Measurements from ENCODE around the gene PRSS53. TPM values are rescaled to one million over a fixed set of nuclear protein-coding genes. Genes with fewer than 3 reads are reported as not detected.
A peak's percentile ranks its signal among the peaks of the same experiment; 100 is the strongest.

PRSS53 gene
- total RNA-seq, 3 donors from 2014 or later: 1.3 to 2.0 (median 1.3) TPM

- intact Hi-C loops (cut with DNase I; ENCODE audit: low total_unique reads): no loop called here
- no peak for TF ChIP-seq POLR2A (IDR thresholded peaks at IDR 0.05)
- no peak for TF ChIP-seq CTCF (IDR thresholded peaks at IDR 0.05)
- TF ChIP-seq POLR2AphosphoS5 (IDR thresholded peaks at IDR 0.05): peak; percentile 4 to 53 (median 8)
- Histone ChIP-seq H3K9me3 (no peaks in the 10 kb centered on the region), H3K27ac (peak overlapping the region; percentile 94 to 96), H3K4me3 (peak overlapping the region; percentile 93 to 98 (median 97)), H3K27me3 (no peaks in the 10 kb centered on the region), H3K4me1 (no peaks in the 10 kb centered on the region), H3K36me3 (no peaks in the 10 kb centered on the region)
- peak; percentile 81 to 90 for DNase-seq (ENCODE audit: low spot score in 2 of 2)
These were observed 15.4 kb downstream of the PRSS53 start for GRCh38 chr16:31073142-31073969.

GRCh38 chr16:31072540-31073141, 16.1 kb downstream of the PRSS53 start:
- TF ChIP-seq POLR2A (IDR thresholded peaks at IDR 0.05) (no peak), POLR2AphosphoS5 (IDR thresholded peaks at IDR 0.05) (peak in 1 of 3 donors; percentile 17)
- Histone ChIP-seq H3K4me3 (peak overlapping the region; percentile 93 to 98 (median 97)), H3K27ac (peak overlapping the region; percentile 94 to 96), H3K4me1 (no peaks in the 10 kb centered on the region), H3K36me3 (no peaks in the 10 kb centered on the region), H3K27me3 (no peaks in the 10 kb centered on the region), H3K9me3 (no peaks in the 10 kb centered on the region)
- DNase-seq (ENCODE audit: low spot score in 2 of 2): no peak
- intact Hi-C loops (cut with DNase I; ENCODE audit: low total_unique reads): no loop called here

- DNase-seq (ENCODE audit: low spot score in 2 of 2): no peak
- H3K4me3 ChIP-seq: peak overlapping the region in 2 of 3 donors; percentile 97 to 98
- no peaks in the 10 kb centered on the region for H3K4me1 ChIP-seq
- no peaks in the 10 kb centered on the region for H3K9me3 ChIP-seq
- no peak for TF ChIP-seq POLR2A (IDR thresholded peaks at IDR 0.05)
- no peak for TF ChIP-seq POLR2AphosphoS5 (IDR thresholded peaks at IDR 0.05)
- H3K27ac ChIP-seq: peak overlapping the region; percentile 94 to 96
- intact Hi-C loops (cut with DNase I; ENCODE audit: low total_unique reads): no loop called here
- no peaks in the 10 kb centered on the region for H3K27me3 ChIP-seq
- H3K36me3 ChIP-seq: no peaks in the 10 kb centered on the region
These were observed 16.9 kb downstream of the PRSS53 start for GRCh38 chr16:31071861-31072260.

GRCh38 chr16:31067342-31067741, 21.4 kb downstream of the PRSS53 start:
- Histone ChIP-seq H3K27me3 (no peaks in the 10 kb centered on the region), H3K4me1 (no peaks in the 10 kb centered on the region), H3K27ac (no peak overlapping the region), H3K4me3 (no peak overlapping the region), H3K36me3 (no peaks in the 10 kb centered on the region), H3K9me3 (no peaks in the 10 kb centered on the region)
- intact Hi-C loops (cut with DNase I; ENCODE audit: low total_unique reads): no loop called here
- TF ChIP-seq CTCF (IDR thresholded peaks at IDR 0.05) (no peak), POLR2A (IDR thresholded peaks at IDR 0.05) (no peak), POLR2AphosphoS5 (IDR thresholded peaks at IDR 0.05) (no peak)
- DNase-seq (ENCODE audit: low spot score in 2 of 2): no peak

- no peaks in the 10 kb centered on the region for H3K27me3 ChIP-seq
- TF ChIP-seq CTCF (IDR thresholded peaks at IDR 0.05): no peak
- no peak for TF ChIP-seq POLR2A (IDR thresholded peaks at IDR 0.05)
- no peak for TF ChIP-seq POLR2AphosphoS5 (IDR thresholded peaks at IDR 0.05)
- H3K4me1 ChIP-seq: no peaks in the 10 kb centered on the region
- intact Hi-C loops (cut with DNase I; ENCODE audit: low total_unique reads): no loop called here
- H3K4me3 ChIP-seq: peak overlapping the region in 1 of 3 donors; percentile 14
- no peak for DNase-seq (ENCODE audit: low spot score in 2 of 2)
- H3K9me3 ChIP-seq: no peaks in the 10 kb centered on the region
- H3K27ac ChIP-seq: peak overlapping the region in 1 of 2 donors; percentile 71
- H3K36me3 ChIP-seq: no peaks in the 10 kb centered on the region
These were observed 23.8 kb downstream of the PRSS53 start for GRCh38 chr16:31064882-31065461.
